Psoas muscle (tissue), 8 donors: ENCODE data around the gene HDDC2. TPM values are rescaled to one million over a fixed set of nuclear protein-coding genes. Genes with fewer than 3 reads are reported as not detected.

Experiments
- ATAC-seq, 4 donors: fragments of 200-7000 bp; cut with Tn5 transposase; one replicate each; pipeline ENCODE4 v1.9.1; 2020; ENCODE audit warnings: moderate library complexity in 3 of 4, mild to moderate bottlenecking in 2 of 4
- DNase-seq, 2 donors: peaks; one replicate each; pipeline ENCODE4 v3.0.0-alpha.2; 2020
- H3K27ac ChIP-seq: fragments of 200-600 bp; one replicate; pipeline ENCODE4 v1.8.0; 2022
- H3K27me3 ChIP-seq, 3 donors: fragments of 200-600 bp in 1 of 3; one replicate each; pipeline versions ENCODE4 v1.6.1 to v1.8.0; 2013 to 2022; ENCODE audit warnings: low read length in 2 of 3, mild to moderate bottlenecking in 2 of 3, moderate library complexity in 1 of 3; ENCODE audit not compliant: insufficient read depth in 3 of 3
- H3K36me3 ChIP-seq, 2 donors: fragments of 200-600 bp in 1 of 2; one replicate each; pipeline versions ENCODE4 v1.6.1 to v1.8.0; 2013 to 2022; ENCODE audit warnings: low read depth in 1 of 2, mild to moderate bottlenecking in 1 of 2, moderate library complexity in 1 of 2; ENCODE audit not compliant: insufficient read depth in 1 of 2
- H3K4me1 ChIP-seq: fragments of 200-600 bp; one replicate; pipeline ENCODE4 v1.8.0; 2022
- H3K4me3 ChIP-seq: fragments of 200-600 bp; one replicate; pipeline ENCODE4 v1.8.0; 2022; ENCODE audit warnings: mild to moderate bottlenecking
- H3K9me3 ChIP-seq: fragments of 200-600 bp; one replicate; pipeline ENCODE4 v1.8.0; 2022
- WGBS, 3 donors: extraction: QIAGEN DNeasy Blood & Tissue Kit; methylation state at CpG; one replicate each; pipeline versions ENCODE4 v1.1.6 to v1.1.7; 2013; 5-methylcytosine and 5-hydroxymethylcytosine counted together
- intact Hi-C, 2 donors: fragments of 100-400 bp; cut with DNase I; formaldehyde crosslinking; loops; one replicate each; pipeline versions ENCODE4 v1.11.0 to v1.14.2; 2022
- polyA plus RNA-seq, 3 donors: library from polyadenylated mRNA; stranded (reverse); fragments of 200-250 nt; gene quantifications; one replicate each; pipeline ENCODE4 v1.2.3, GENCODE V29; 2013
- total RNA-seq, 4 donors: library from RNA; stranded (reverse); fragmentation: NEBNext Ultra II Directional in 2 of 4; extraction: Animal tissue kit (Norgen Biotek cat#: 25700) in 2 of 4; gene quantifications; one replicate each; pipeline versions ENCODE4 v1.2.1 to v1.2.4, GENCODE V29; 2021 to 2023
- TF ChIP-seq, protein P1 (sequence below): fragments of 200-600 bp; IDR thresholded peaks from one replicate; pipeline ENCODE4 v1.8.0; 2022; ENCODE audit warnings: antibody characterized with exemption
- donor health status: healthy with polysubstance abuse.
- donor health status: DM: no; HTN: no; CAD: no; lungs with moderate emphysema.
- donor health status: Bipolar disorder and iron deficiency.
- donor health status: healthy.
- donor health status: DM: yes; HTN: yes; CAD: no.
- donor health status: DM: no; HTN: no; CAD: no.
- donor health status: DM: no; HTN: no; CAD: no.
- donor health status: DM: yes; HTN: yes; CAD: no.

HDDC2 gene
- total and polyA plus RNA-seq, 7 donors: 72.5 to 151 (median 103) TPM

DNA sequence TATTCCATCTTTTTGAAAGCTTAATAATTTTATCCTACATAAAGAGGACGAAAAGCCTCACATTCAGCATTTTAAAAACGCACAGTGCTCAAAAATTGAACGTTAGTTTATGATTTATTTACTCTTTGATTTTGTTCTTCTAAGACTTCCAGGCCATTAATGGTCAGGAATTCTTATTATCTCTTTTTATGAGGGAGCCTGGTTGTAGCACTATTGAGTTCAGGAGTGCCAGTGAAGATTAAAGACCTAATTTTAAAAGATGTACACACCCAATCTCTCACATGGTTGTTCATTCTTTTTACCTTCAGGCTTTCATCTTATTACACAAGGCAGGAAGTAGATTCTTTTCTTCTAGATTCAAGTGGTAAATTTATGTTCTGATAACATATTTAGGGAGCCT is 68.6 kb downstream of the HDDC2 start:
- Histone ChIP-seq H3K27ac (no peak overlapping the region), H3K9me3 (no peaks in the 10 kb centered on the region), H3K27me3 (no peaks in the 10 kb centered on the region), H3K4me3 (no peak overlapping the region), H3K4me1 (peaks cover 45% of the 10 kb centered on the region), H3K36me3 (no peaks in the 10 kb centered on the region)
- WGBS, 3 donors: 76 to 77% (median 76%) methylated on average over 3 of the region's 3 CpGs
- intact Hi-C loops: no loop called here
- ATAC-seq (no peak), DNase-seq (no peak)
- TF ChIP-seq, protein P1, sequence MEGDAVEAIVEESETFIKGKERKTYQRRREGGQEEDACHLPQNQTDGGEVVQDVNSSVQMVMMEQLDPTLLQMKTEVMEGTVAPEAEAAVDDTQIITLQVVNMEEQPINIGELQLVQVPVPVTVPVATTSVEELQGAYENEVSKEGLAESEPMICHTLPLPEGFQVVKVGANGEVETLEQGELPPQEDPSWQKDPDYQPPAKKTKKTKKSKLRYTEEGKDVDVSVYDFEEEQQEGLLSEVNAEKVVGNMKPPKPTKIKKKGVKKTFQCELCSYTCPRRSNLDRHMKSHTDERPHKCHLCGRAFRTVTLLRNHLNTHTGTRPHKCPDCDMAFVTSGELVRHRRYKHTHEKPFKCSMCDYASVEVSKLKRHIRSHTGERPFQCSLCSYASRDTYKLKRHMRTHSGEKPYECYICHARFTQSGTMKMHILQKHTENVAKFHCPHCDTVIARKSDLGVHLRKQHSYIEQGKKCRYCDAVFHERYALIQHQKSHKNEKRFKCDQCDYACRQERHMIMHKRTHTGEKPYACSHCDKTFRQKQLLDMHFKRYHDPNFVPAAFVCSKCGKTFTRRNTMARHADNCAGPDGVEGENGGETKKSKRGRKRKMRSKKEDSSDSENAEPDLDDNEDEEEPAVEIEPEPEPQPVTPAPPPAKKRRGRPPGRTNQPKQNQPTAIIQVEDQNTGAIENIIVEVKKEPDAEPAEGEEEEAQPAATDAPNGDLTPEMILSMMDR: no peak

- H3K27ac ChIP-seq: peak overlapping the region; percentile 69
- ATAC-seq: peak; percentile 38 to 63 (median 57)
- H3K9me3 ChIP-seq: no peaks in the 10 kb centered on the region
- WGBS, 3 donors: 27 to 54% (median 29%) methylated on average over 1 of the region's 1 CpG
- no peaks in the 10 kb centered on the region for H3K36me3 ChIP-seq
- TF ChIP-seq, protein P1: no peak
- peaks cover 45% of the 10 kb centered on the region for H3K4me1 ChIP-seq
- no peak overlapping the region for H3K4me3 ChIP-seq
- intact Hi-C loops: no loop called here
- no peaks in the 10 kb centered on the region for H3K27me3 ChIP-seq
- no peak for DNase-seq
Measured at GRCh38 chr6:125232466-125232865, 69.3 kb downstream of the HDDC2 start.

DNA sequence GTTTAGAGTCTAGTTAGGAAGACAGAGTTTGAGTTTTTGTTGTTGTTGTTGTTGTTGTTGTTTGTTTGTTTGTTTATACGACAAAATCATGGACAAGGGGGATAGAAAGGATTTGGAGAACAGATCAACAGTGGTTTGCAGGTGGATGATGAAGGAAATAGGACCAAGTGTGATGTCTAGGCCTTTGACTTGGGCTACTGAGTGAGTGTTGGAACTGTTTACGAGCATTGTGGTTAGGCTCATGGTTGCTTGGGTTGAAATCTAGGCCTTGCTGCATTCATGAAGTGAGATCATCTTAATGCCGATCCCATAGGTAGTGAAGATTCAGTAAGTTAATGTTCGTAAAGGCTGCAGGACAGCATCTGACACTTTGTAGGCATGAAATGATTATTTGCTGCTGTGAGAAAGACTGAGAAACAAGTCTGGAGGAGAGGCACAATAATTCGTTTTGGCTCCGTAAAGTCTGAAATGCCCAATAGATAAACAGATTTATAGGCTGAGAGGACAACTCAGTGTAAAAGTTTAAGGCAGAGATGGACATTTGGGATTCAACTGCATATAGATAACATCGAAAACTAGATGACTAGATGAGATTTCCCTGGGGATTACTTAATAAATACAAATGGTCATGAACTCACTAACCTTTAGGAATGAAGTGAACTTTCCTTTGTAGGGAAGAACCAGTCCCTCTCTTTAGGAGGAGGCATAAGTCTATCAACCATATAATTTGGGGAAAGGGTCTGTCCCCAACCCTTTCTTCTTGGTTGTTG is 70.0 kb downstream of the HDDC2 start:
- ATAC-seq (peak; percentile 38 to 46 (median 40)), DNase-seq (no peak)
- intact Hi-C loops: no loop called here
- TF ChIP-seq, protein P1: no peak
- no peaks in the 10 kb centered on the region for H3K36me3 ChIP-seq
- peak overlapping the region; percentile 69 for H3K27ac ChIP-seq
- H3K4me1 ChIP-seq: peaks cover 45% of the 10 kb centered on the region
- H3K27me3 ChIP-seq: no peaks in the 10 kb centered on the region
- WGBS, 3 donors: 74 to 78% (median 74%) methylated on average over 7 of the region's 7 CpGs
- H3K4me3 ChIP-seq: peak overlapping the region; percentile 30
- H3K9me3 ChIP-seq: no peaks in the 10 kb centered on the region

- DNase-seq (no peak), ATAC-seq (peak; percentile 86 to 94 (median 88))
- intact Hi-C loops: no loop called here
- Histone ChIP-seq H3K9me3 (no peaks in the 10 kb centered on the region), H3K27ac (peak overlapping the region; percentile 69), H3K4me1 (peaks cover 45% of the 10 kb centered on the region), H3K27me3 (no peaks in the 10 kb centered on the region), H3K36me3 (no peaks in the 10 kb centered on the region), H3K4me3 (peak overlapping the region; percentile 30)
- TF ChIP-seq, protein P1: no peak
- 38 to 64% (median 42%) methylated on average over 1 of the region's 1 CpG for WGBS, 3 donors
Measured at GRCh38 chr6:125231133-125231532, 70.6 kb downstream of the HDDC2 start.
